ENCODE data around the gene APP.
"Not testable (repeated sequence)": the region's sequence is repeated elsewhere in the genome, so short reads cannot be mapped to it uniquely, and the experiment has no call there.

GRCh38 chr21:26131053-26131452 is 39.5 kb downstream of the APP start:
- not testable (repeated sequence) for TF ChIP-seq ZFX (IDR thresholded peaks at IDR 0.05; ENCODE audit: borderline replicate concordance); CTCF (IDR thresholded peaks at IDR 0.05)

Data from 22Rv1 (cell line).